ENCODE measurements around the gene P2RX4.
A peak's percentile ranks its signal among the peaks of the same experiment; 100 is the strongest.
"Not testable (repeated sequence)": the region's sequence is repeated elsewhere in the genome, so short reads cannot be mapped to it uniquely, and the experiment has no call there.

Gene P2RX4

DNA sequence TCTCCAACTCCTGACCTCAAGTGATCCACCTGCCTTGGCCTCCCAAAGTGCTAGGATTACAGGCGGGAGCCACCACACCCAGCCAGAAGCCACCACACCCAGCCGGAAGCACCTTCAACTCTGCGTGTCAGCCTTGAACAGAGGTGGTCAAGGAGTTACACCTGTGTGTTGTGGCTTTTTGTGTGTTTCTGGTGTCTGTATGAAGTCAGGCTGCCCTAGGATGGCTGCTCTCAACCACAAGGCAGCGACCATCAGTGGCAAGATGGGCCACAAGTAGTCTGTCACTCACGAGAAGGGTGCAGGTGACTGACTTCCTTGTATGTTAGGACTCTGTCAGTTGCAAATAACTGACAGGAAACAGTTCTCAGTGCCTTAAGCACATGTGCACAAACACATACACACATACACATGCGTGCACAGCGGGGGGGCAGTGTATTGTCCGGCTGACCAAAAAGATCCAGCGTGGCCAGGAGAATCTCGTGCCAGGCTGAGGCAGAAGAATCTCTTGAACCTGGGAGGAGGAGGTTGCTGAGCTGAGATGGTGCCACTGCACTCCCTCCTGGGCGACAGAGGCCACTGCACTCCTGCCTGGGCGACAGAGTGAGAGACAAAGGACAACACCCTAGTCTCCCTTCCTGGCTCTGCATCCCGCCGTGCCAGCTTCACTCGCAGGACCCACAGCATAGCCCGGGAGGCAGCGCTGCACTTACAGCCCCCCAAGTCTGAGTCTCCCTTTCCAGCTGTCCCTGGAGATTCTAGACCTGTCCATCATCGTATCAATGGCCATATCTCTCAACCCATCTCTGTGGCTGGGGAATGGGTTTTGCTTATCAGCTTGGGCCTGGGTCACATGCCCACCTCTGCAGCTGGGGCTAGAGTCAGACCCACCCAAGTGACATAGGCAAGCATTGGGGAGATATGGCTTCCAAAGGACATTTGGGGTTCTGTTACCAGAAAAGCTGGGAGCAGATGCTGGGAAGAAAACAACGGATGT, 13.7 kb downstream of the P2RX4 start:
- no peak for DNase-seq

DNA sequence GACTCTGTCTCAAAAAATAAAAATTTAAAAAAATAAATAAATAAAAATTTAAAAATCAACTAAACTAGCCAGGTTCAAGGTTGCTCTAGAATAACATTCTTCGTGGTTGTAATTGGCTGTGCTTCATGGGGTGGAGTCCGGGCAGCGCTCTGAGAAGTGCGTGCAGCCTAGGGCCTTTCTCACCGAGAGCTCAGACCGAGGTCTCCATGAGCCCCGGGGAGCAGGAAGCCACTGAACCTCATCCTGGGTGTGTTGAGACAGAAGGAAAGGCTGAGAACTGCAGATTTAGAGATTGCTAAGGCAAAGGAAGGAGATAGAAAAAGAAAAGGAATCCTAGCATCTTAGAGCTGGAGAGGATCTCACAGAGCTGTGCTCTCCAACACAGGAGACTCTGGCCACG, 14.7 kb downstream of the P2RX4 start:
- DNase-seq = no peak

GRCh38 chr12:121226399-121226798, 16.5 kb downstream of the P2RX4 start:
- no peak for DNase-seq

GRCh38 chr12:121226871-121227270, 16.9 kb downstream of the P2RX4 start:
- not testable (repeated sequence) for DNase-seq

DNA sequence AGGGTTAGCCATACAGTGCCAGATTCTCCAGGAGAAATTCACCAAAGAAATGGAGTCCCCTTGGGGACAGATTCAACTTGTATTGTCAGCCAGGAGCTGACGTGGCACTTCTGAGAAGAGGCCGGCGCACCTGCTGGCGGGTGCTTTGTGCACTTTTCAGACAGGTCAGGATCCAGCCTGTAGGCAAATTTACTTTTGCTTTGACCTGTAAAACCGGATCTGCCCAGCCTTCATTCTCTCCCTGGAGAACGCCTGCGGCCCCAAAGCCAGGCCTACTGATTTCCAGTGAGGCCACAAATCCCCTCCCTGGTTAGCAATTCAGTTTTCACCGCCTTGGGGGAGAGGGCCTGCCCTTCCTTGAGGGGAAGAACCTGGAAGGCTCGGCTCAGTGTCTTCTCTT, 17.4 kb downstream of the P2RX4 start:
- no peak for DNase-seq

GRCh38 chr12:121228919-121229665, 19.2 kb downstream of the P2RX4 start:
- no peak for DNase-seq

- DNase-seq = peak; percentile 82
Measured at GRCh38 chr12:121229826-121230537, 20.1 kb downstream of the P2RX4 start.

GRCh38 chr12:121230538-121230907, 20.6 kb downstream of the P2RX4 start:
- DNase-seq = no peak

DNA sequence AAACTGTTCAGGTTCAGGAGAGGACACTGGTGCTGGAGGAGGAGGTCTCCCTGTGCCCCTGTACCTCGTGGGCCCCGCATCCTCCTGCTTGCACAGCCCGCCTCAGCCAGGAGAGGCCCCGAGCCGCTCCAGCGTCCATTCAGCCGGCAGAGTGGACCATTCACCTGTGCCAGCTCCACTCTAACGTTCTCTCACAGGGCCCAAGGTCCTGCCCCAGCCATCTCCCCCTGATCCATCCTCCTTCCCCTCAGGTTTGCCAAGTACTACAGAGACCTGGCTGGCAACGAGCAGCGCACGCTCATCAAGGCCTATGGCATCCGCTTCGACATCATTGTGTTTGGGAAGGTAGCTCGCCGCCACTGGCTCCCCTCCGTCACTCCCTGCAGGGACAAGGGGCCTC, 22.2 kb downstream of the P2RX4 start:
- DNase-seq = no peak

- no peak for DNase-seq
Measured at GRCh38 chr12:121232977-121233627, 23.2 kb downstream of the P2RX4 start.

DNA sequence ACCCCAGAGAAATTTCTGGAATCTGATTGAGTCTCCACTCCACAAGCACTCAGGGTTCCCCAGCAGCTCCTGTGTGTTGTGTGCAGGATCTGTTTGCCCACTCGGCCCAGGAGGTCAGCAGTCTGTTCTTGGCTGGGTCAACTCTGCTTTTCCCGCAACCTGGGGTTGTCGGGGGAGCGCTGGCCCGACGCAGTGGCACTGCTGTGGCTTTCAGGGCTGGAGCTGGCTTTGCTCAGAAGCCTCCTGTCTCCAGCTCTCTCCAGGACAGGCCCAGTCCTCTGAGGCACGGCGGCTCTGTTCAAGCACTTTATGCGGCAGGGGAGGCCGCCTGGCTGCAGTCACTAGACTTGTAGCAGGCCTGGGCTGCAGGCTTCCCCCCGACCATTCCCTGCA, 23.7 kb downstream of the P2RX4 start:
- DNase-seq = no peak

DNA sequence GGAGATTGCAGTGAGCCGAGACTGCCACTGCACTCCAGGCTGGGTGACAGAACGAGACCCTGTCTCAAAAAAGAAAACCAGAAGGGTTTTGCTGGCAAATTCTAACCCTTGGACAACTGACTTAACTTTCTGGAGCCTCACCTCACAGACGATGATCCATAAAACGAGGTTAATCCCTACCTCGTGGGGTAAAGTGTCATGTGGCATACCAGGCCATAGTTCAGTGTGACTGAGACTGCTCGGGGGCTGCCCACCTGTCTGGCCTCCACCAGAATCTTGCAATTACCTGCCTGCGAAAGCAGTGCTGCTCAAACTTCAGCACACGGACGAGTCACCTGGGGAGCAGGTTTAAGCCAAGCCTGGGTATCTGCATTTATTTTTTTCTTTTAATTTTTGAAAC, 26.8 kb downstream of the P2RX4 start:
- DNase-seq = no peak

- no peak for DNase-seq
Measured at GRCh38 chr12:121237415-121237814, 27.5 kb downstream of the P2RX4 start.

- no peak for DNase-seq
Measured at GRCh38 chr12:121238086-121238485, 28.2 kb downstream of the P2RX4 start.

DNA sequence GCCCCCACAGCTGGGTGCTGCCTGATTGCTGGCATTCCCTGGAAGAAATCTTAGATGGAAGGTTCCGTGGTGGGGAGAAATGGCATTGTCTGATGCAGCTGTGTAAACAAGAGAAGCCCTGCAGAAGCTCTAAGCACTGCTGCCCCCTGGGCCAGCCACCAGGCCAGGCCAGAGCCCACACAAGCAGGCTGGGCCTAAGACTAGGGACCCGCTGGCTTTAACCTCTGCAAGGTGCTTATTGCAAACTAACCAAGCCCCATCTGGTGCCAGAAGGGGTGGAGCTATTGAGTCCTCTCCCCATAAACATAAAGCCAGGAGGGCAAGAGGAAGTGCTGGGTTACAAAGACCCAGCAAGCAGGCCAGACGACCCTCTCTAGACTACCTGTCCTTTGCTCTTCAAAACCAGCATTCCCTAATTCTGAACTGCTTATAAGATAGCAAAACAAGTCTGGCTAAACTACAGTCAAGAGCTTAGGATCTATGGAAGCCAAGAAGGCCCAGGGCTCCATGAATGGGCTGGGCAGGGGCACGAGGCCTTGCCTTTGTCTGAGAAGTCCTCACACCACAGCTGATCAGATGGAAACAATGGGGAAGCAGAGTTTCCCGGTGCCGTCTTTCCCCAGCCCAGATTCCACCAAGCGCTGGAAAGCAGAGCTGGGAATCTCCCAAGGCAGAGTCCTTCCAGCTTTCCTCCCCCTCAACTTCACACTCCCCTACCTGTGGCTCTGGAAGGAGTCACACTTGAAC, 28.8 kb downstream of the P2RX4 start:
- no peak for DNase-seq

DNA sequence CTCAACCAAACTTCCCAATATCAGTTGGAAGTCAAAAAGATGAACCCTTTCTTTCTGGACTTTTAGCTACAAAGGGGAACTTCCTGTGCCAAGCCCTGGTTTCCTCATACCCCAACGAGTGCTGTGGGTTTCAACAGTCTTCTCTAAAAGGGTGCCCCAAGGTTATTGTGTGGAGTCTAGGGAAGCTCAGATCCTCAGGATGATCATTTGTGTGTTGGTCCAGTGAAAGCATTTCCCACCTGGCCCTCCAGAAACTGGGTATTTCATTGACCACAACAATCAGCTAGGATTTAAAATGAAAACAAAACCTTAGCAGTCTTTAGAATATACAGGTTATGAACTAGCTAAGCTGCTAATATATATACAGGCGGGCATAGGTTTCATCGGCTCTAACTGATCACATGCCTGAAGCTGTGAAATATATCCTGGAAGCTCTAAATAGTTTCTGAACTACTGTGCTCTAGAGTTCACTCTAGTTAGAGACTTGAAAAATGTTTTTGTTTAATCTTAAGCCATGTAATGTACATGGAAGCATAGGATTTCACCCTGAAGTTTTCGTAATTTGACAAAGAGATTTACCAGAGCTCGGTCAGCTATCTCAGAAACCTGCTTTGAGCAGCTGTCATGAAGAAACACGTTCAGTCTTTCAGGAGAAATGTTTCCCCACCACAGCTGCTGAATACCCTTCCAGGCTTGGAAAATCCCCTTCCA, 29.6 kb downstream of the P2RX4 start:
- no peak for DNase-seq

- DNase-seq = no peak
Measured at GRCh38 chr12:121240062-121240420, 30.1 kb downstream of the P2RX4 start.

GRCh38 chr12:121240484-121241101, 30.7 kb downstream of the P2RX4 start:
- DNase-seq = peak; percentile 85

DNA sequence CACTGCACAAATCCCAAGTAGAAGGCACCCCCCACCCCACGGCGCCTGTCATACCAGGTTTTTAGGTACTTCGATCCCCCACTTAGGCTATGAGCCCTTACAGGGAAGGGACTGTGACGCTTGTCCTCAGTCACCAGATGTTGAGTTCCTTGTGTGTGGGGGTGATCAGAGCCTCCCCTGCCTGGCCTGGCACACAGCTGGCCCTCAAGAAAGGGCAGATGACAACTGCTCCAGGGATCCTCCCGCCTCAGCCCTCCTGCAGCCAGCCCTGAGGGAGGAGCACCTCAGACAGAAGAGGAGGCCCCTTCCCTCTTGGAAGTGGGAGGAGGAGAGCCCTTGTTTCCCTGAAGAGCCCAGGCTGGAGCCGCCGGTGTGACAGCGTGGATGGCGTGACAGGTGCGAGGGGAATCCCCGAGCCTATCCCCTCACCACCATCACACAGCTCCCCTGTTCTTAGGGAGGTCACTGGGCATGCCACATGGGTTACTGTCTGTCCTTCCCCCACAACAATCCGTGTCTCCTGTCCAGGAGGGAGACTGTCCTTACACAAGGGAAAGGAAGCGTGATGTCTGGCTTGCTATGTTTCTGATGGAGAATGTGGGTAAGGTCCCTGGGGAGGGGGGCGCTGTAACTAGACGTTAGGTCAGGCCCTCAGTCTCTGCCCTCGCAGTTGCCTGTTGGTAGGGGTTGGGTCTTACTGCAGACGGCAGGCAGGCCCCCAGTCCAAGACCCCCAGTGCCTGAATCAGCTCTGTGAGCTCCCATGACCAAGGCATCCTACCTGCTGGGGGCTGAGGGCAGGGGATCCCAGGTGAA, 31.4 kb downstream of the P2RX4 start:
- no peak for DNase-seq

DNA sequence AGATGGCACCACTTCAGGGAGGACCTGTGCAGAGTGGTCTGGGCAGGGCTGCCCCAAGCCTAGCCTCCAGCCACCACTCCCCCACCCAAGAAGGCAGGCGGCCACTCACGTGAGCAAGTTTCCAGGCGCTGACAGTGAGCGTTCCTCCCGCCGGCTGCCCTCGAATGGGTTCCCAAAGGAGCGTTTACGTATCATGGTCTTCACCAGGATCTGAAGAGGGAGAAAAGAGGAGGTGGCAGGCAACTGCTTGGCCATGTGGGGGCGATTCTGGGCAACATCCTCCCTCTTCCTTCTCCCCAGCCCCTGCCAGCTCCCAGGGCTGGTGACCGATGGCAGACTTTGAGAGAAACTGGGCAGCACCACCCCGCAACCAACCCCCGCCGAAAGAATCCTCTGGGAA, 35.1 kb downstream of the P2RX4 start:
- no peak for DNase-seq

All from activated CD8-positive, alpha-beta memory T cell treated with anti-CD3 and anti-CD28 coated beads, Interleukin-2, amount 50 U/mL, for 48 hours (primary cell).